Measurements from ENCODE around the gene MRPL39.
A peak's percentile ranks its signal among the peaks of the same experiment; 100 is the strongest.

MRPL39 gene

DNA sequence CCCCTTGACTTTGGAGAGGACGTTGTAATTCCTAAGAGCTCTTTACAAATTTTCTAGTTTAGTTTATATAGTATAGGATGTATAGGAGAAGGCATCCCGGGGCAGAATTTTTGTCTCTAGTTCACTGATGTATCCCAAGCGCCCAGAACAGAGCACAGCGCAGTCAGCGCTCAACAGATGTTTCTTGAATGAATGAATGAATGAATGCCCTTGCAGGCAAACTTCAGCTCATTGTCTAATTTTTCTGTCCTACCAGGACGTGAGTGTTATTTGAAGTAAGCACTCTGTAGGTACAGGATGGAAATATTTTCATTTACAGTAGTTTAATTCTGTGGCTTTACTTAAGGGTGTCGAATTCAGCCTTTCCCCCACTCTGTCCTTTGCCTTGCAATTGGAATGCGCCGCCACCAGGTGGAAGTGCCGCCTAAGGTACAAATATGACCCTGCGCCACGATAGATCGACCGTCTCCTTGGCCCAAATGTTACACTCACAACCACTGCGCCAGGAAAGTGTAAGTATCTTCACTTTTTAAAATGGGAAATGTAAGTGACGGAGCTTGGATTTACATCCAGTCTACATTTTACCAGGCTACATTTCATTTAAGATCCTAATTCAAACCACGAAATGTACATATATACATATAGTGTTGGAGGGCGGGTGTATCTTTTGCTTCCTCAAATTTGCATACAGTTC lies 910 bp upstream of the MRPL39 start:
- peak; percentile 77 for DNase-seq

DNA sequence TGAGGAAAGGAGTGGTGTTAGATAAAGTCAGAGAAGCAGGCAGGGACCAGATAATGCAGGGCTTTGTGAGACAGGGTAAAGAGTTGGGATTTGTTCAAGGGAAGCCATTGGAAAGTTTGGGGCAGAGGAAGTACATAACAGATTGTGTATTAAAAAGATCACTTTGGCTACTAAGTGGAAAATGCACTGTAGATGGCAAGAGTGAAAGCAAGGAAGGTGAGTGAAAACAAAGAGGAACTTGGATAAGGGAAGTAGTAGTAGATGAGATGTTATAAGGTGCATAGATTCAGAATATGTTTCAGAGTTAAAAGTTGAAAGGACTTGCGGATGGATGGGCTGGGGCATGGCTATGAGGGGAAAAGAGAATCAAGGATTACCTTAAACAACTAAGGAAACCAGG lies 17.4 kb downstream of the MRPL39 start:
- no peak for DNase-seq

- no peak for DNase-seq
Measured at GRCh38 chr21:25586791-25587190, 20.5 kb downstream of the MRPL39 start.

GRCh38 chr21:25586326-25586725 lies 21.0 kb downstream of the MRPL39 start:
- no peak for DNase-seq

DNA sequence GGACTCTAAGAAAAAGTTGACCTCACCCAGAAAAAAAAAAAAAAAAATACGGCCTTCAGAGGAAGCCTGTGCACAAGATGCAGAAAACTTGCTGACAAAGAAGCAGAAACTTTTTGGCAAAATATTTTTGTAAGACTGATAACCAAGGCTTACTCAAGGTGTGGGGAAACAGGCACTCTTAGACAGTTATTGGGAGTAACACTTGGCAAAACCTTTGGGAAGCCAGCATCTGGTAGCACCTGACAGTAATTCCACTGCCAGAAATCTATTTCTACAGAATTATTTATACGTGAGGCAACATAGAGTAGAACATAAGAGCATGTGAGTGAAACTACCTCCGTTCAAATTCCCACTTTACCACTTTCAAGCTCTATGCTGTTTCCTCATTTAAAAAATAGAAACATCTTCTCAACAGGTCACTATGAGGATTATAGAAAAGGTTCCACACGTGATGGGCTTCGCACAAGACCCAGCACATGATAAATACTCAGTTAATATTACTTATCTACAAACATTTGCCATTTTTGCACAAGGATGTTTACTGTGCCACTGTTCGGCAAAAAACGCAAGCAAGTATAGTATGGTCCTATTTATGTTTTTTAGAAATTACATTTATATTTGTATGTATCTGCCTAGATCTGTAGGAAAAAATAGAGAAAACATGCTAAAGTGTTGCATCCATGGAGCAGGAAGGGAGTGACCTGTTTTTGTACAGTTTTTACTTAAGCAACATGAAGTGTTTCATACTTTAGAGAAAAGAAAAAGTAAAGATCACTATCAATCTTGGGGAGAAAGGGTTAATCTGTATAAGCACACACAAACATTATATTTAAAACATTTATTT lies 22.2 kb downstream of the MRPL39 start:
- no peak for DNase-seq

GRCh38 chr21:25583370-25584130 lies 23.7 kb downstream of the MRPL39 start:
- DNase-seq = no peak

DNA sequence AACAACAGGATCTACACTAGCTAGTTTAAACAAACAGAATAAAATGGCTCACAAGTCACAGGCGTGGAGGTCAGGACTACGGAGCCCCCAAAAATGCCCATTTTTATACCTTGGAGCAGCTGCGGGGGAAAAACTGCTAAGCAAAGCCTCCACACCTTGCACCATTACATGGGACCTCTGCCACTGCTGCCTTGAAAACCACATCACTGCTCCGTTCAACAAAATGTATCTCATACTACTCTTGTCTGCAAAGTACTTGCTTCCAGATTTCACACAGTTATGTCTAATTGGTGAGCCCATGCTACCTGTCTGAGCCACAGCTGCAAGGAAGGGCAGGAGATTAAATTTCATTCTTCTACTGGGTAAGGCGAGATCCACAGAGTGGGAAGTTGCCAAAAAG lies 24.4 kb downstream of the MRPL39 start:
- DNase-seq = no peak

DNA sequence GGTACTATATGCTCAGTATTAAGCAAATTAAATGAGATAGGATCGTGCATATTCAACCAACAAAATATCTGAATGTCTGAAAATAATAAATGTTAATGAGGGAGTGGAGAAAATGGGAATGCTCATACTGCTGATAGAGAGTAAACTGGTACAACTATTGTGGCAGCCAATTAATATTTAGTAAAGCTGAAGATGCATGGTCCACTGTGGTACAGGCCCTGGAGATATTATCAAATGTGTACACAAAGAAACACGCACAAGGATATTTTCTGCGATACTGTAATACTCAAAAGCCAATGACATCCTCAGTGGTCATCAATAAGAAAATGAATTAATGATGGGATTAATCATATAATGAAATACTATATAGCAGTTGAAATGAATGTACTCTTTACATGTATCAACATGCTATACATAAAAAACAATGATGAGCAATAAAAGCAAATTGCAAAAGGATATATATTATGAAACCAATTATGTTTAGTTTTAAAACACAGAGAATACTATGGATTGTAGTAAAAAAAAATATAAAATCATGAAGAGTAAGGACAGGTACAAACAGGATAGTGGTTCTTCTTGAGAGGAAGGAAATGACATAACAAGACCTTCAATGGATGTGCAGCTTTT lies 25.0 kb downstream of the MRPL39 start:
- DNase-seq = no peak

- no peak for DNase-seq
Measured at GRCh38 chr21:25581582-25581981, 25.7 kb downstream of the MRPL39 start.

GRCh38 chr21:25580912-25581260 lies 26.4 kb downstream of the MRPL39 start:
- no peak for DNase-seq

GRCh38 chr21:25579226-25580013 lies 27.9 kb downstream of the MRPL39 start:
- no peak for DNase-seq

DNA sequence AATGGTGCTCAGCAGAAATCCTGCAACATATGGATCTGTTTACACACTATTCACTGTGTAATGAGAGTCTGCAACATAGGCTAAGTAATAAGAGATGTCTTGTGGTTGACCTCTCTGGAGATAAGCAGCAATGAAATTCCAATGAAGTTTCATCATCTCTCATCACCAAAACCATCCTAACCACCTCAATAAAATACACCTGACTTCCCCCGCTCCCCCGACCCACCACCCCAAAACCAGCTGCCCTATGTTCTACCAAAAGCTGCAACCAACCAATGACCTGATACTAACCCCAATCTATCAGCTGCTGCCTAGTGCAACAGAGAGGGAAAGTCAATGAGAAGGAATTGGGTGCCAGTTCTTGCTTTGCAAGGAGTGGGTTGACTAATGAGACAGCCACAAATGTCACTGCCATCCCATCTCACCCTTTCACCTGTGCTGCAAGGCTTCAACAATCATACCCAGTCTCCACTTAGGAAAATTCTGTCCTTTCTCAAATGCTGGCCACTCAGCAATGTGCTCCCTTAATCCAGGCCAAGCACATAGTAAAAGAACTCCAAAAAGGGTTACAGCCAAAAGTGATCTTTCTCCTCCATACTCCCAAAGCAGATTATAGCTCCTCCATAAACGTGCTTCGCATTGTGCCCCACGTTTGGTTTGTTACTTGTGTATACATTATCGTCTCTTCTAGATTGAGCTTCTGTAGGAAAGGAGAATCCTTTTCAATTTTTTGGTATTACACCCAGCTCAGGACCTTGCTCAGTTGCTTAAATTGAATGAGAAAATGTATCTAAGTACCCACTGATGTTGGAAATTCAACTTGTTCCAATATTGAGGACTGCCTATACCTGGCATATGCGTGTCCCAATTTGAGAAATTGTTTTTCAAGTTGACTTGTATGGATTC lies 29.0 kb downstream of the MRPL39 start:
- DNase-seq = no peak

DNA sequence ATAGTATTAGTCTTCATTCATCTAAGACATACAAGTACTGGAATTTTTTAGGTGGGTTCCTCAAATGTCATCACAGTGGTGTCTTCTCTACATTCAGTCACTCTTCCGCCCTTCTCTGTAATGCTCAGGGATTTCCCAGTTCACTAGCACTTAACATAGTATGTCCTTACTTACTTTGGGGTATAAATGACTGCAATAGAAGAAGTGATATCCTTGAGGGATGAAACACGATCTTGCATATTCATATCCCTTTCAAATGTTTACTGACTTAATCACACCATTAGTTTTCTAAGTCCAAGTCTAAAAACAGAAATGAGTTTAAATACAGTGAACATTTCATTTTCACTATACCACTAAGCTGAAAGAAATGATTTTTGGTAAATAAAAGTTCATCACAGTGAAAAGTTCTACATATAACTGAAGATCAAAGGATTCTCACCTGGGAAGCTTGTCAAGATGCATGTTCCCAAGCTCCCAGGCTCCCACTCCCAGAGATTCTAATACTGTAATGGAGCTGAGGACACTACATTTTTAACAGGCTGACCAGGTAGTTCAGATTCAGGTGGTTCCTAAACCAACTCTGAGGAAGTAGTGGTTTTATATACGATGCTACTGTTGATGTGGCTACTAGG lies 29.7 kb downstream of the MRPL39 start:
- DNase-seq = no peak

- DNase-seq = peak; percentile 25
Measured at GRCh38 chr21:25573409-25574206, 33.7 kb downstream of the MRPL39 start.

- no peak for DNase-seq
Measured at GRCh38 chr21:25572861-25573310, 34.4 kb downstream of the MRPL39 start.

GRCh38 chr21:25571726-25572121 lies 35.6 kb downstream of the MRPL39 start:
- no peak for DNase-seq

DNA sequence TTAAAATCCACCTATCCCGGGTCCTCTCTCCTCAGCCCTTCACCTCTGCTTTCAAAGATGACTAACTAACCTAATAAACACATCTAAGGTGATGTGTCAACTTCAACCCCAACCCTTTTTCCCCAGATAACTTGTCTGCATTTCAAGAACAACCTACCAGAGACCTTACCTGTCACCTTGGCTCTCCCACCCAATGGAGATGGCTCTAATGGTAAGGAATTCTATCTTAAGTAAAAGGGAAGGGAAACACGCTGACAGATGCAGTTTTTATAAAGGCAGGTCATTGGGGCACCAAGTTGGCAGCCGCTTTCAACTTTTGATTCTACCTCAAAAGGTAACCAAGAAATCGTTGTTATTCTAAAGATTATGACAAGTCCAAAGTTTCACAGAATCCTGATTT lies 37.6 kb downstream of the MRPL39 start:
- DNase-seq = no peak

DNA sequence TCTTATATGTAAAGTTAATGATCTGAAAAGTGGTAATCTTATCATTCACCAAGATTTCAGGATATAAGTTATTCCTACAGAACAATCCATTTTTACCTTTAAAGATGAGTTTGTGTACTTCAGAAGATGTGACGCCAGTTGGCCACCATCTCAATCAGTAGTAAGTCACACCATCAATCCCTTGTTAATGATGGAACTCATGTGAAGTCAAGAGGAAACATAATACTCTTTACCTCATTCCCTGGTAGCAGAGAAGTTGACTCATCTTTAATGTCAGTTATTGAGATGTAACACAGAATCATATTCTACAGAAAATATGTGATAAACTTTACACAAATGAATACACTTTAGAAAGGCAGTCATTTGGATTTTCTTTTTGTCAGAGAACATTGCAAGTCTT lies 38.2 kb downstream of the MRPL39 start:
- no peak for DNase-seq

DNA sequence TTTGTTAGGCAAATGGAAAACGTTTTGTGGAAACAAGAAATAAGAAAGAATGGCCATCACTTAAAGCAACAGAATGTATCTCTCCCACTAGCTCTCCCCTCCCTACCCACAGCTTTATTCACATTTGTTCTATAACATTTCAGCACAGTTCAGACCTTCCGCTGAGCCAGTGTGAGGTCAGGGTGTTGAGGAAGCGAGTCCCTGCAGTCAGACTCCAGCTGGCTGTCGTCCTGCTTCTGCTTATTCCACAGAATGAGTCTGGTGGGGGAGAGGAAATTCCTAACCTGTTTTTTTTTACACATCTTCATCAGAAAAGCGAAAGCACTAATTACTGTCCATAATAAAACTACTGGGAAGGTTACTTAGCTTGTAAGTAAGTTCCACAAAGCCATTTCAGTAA lies 39.0 kb downstream of the MRPL39 start:
- DNase-seq = peak; percentile 26

DNA sequence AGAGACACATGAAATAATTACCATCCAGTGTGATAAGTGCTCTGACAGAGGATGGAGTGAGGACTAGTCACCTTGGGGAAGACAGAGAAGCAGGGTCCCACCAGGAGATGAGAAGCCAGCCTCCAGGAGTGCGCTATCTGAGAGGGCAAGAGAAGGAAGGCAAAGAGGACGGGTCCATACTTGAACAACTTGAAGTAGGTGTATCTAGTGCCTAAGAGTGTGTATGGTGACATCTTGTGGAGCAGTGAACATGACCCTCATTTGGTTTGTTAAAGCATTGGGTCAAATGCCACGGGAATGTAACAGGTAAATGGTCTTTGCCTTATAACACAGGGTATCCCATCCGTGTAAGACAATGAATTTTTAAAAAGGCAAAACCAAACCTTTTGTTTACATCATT lies 39.8 kb downstream of the MRPL39 start:
- no peak for DNase-seq

Data from CD4-positive, alpha-beta T cell treated with Interleukin-15 for 1 hour (primary cell).